Ammon's horn (tissue), 1 donor: ENCODE data around the gene FERMT2.
"Not testable (repeated sequence)": the region's sequence is repeated elsewhere in the genome, so short reads cannot be mapped to it uniquely, and the experiment has no call there.

Source experiments
- DNase-seq: peaks from one replicate; pipeline ENCODE4 v3.0.0-alpha.2; 2016; ENCODE audit warnings: low spot score

The FERMT2 gene

GRCh38 chr14:52868911-52869618 lies 81.8 kb downstream of the FERMT2 start:
- DNase-seq: no peak

GRCh38 chr14:52864893-52865292 lies 86.0 kb downstream of the FERMT2 start:
- not testable (repeated sequence) for DNase-seq

DNA sequence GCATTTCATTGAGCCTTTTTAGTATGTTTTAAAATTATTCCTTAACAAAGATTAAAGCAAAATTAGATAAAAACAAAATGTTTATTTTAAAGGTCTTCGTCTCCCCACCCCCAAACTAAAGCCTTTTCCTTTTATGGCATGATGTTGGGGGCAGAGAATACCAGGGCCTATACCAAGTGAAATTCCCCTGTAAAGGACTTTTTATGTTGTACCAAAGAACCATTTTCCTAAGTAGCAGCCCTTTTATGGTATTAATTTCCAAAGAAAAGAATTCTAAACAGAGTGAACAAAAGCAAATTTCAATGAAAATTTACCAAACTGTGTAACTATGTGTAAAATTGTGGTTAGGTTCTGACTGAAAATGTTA lies 87.5 kb downstream of the FERMT2 start:
- DNase-seq: no peak

- no peak for DNase-seq
These were observed 88.1 kb downstream of the FERMT2 start for GRCh38 chr14:52862632-52863333.

DNA sequence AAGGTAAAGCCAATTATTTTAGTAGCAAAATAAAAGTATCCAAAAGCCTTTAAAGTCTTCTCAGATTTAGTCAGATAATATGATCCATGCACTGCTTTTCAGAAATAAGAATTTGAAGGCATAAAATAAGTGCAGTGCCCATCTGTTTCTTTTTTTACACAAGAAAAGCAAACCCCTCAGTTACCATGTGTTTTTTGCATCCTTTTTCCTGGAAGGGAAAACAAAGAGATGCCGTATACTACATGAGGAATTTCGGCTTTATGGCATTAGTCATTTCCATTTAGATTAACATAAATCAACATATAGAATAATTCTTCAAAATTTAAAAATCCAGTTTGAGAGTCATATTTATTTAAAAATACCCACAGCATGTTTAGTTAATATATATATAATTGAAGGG lies 89.4 kb downstream of the FERMT2 start:
- DNase-seq: no peak

DNA sequence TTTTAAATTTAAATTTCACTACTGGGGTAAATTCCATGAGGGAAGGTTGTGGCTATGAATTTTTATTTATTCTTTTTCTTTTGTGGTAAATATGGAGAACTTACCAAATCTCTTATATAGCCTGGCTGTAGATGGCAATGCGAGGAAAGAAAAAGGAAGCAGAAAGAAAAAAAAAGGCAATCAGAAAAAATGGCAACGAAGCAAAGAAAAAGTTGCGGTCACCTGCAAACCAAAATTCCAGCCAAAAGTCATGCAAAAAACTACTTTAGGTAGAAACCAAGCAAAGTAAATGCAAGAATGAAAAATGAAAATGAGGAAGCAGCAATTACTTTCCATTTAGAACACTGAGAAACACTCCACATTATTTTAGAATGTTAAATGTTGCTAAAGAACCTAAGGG lies 89.9 kb downstream of the FERMT2 start:
- DNase-seq: no peak

DNA sequence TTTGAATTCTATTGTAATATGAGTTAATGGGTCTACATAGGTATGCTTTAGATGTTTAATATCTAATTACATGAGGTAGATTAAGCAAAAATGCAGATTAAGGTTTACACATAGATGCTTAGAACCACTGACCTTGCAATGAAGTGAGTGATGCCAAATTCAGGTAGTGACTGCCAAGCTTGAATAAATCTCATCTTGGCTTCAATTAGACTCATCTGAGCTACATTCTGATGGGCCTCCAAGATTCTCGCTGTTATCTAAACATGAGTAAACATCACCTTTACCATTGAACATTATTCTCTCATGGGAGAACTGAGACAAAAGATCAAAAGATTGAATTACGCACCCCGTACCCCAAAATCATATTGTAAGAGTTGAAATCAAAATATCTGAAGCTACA lies 90.6 kb downstream of the FERMT2 start:
- no peak for DNase-seq

- no peak for DNase-seq
These were observed 94.7 kb downstream of the FERMT2 start for GRCh38 chr14:52856139-52856538.

DNA sequence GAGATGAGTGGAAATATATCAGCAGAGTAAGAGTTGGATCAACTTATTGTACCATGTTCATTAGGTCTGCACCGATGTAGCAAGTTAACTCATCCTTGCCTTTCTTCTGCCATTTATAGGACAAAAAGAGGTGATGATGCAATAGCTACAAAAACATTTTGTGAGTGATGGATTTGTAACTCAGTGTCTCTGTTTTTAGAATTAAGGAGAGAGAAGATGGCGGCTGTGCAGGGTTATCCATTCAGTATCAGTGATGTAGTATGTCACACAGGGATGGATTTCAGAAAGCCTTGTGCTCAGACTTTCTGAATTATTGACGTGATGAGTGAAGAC lies 97.4 kb downstream of the FERMT2 start:
- no peak for DNase-seq

DNA sequence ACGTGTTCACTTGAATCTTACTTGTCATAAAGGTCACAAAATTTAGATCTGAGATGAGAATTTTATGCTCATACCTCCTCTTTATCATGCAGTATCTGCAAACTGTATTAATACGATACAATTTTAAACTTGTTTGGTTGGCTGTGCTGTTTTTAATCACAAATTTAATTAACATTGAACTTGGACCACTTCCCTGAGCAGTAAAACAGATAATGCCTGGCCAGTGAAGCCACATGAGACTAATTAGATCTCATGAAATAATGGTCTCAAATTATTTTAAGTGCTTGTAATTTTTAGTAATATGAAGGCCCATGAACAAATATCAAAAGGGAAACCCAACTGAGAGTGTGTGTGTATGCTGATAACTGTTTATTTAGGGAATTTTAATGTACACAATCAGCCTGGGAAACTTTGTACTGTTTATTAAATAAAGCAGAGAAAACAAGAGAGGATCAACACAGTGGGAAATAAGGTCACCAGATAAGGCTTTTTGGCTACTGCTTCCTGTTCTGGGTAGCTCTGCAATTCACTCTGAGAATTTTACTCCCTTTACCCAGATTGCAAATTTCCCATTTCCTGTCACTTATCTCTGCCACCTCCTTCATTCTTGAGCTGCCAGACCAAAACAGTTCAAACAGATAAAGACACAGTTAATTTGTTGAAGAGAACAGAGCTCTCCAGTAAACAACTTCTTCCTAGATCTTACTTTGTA lies 97.9 kb downstream of the FERMT2 start:
- DNase-seq: no peak

DNA sequence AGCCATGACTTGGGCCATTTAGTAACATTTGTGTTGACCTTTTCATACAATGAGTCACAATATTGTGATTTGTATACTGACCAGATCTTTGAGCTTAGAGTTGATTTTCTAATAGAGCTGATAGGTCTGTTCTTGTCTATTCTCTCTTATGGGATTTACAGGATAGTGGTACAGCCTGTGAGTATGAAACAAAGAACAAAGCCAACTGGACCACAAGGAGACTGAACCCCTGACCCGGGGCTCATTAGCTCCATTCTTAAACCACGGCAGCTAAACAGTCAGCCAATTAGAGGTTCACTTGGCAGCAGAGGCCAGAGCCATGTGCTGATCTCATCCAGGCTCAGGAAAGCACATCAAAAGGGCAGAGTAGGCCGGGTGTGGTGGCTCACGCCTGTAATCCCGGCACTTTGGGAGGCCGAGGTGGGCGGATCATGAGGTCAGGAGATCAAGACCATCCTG lies 100.4 kb downstream of the FERMT2 start:
- DNase-seq: no peak

- DNase-seq: no peak
These were observed 102.2 kb downstream of the FERMT2 start for GRCh38 chr14:52848626-52849025.

- no peak for DNase-seq
These were observed 104.3 kb downstream of the FERMT2 start for GRCh38 chr14:52846591-52846990.

DNA sequence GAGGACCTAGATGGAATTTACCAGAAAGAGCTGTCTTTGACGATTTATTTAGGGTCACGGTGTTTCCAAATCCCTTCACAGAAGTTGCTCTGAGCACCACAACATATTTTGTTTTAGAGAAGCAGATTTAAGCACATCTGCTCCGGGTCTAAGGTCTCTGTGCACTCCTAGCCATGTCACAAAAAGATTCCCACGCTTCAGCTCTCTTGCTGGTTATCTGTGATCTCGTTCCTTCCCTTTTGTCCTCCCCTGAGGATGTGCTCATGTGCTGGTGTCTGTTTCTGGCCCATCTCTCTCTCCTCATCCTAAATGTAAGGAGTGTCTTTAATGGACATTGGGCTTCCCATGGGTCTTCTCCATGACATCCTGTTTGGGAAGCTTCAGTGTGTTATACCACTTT lies 105.8 kb downstream of the FERMT2 start:
- DNase-seq: no peak

DNA sequence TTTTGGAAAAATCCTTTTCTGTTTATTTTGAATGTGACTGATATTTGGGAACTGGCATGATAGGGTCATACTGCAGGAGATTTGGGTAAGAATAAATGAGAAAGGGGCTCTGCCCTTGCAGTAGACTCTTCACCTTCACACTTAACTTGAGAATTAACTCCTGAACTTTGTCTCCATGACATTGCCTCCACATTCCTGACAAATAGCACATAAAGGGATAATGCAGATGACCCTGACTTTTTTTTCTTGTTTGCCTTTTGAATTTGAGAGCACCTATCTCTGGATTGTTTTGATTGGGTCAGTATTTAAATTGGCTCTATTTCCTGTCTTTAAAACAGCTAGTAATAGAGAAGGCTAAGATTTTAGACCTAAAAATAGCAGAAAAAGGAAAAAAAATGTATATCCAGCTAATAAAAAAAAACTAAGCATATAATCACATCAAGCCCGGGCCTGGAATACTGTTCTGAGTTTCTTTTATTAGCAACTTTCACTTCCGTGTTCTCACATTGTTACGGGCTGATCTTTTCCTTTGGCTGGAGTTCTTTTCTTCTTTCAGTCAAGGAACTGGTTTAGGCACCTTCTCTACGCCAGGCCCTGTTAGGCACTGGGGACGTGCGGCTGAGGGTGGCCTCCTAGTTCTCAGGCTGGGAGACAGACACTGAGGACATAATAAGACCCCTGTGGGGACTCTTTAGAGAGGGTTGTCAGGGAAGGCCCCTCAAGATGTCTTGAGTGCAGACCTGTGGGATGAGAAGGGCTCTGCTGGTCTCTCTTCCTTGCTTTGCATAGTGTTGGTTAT lies 106.4 kb downstream of the FERMT2 start:
- DNase-seq: peak; percentile 25

- DNase-seq: peak; percentile 47
These were observed 110.0 kb downstream of the FERMT2 start for GRCh38 chr14:52840877-52841276.

- no peak for DNase-seq
These were observed 113.4 kb downstream of the FERMT2 start for GRCh38 chr14:52837451-52837850.

DNA sequence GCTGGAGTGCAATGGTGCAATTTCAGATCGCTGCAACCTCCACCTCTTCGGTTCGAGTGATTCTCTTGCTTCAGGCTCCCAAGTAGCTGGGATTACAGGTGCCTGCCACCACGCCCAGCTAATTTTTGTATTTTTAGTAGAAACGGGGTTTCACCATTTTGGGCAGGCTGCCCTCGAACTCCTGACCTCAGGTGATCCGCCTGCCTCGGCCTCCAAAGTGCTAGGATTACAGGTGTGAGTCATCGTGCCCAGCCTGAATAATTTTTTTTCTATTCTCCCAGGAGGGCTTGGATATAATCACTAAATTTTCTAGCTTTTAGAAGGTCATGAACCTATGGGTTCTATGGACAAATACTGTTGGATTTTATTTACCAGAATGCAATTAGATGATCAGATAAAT lies 114.8 kb downstream of the FERMT2 start:
- no peak for DNase-seq

DNA sequence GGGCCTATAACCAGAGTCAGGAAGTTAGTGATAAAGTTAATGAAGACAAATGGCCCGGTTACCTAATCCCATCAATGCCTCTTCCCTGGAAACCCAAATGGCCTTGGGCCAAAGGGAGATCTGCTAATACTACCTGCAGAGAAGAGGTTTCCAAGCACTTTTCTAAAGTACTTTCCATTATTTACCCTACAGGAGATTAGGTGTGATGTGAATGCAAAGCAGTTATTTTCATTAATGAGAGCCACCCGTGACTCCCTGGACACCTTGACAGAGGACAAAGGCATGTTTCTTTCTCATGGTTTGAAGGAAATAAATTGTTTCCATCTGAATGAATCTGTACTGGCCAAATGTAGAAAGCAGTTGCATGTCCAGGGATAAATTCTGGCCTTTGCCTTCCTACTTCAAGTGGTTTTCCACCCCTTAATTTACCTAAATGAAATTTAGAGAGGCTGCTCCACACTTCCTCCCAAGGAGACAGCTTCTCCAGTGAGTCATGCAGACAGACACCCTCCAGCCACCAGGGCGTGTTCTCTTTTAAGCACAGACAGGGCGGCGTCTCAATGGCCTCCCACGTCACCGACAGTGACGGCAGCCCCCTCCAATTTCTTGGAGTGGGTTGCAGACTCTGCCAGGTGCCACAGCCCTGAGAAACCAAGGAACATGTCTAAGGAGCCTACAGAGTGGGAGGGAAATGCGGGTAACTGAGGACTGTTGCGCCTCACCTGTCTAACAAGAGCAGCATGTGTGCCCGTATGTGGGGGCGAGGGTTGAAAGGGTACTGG lies 115.5 kb downstream of the FERMT2 start:
- no peak for DNase-seq

- no peak for DNase-seq
These were observed 116.4 kb downstream of the FERMT2 start for GRCh38 chr14:52834440-52834842.

- no peak for DNase-seq
These were observed 117.0 kb downstream of the FERMT2 start for GRCh38 chr14:52833891-52834290.
